ENCODE measurements around the gene PAX5. TPM values are rescaled to one million over a fixed set of nuclear protein-coding genes. Genes with fewer than 3 reads are reported as not detected.

PAX5 gene
- total RNA-seq, 1 experiment from 2014 or later = 0.39 TPM

DNA sequence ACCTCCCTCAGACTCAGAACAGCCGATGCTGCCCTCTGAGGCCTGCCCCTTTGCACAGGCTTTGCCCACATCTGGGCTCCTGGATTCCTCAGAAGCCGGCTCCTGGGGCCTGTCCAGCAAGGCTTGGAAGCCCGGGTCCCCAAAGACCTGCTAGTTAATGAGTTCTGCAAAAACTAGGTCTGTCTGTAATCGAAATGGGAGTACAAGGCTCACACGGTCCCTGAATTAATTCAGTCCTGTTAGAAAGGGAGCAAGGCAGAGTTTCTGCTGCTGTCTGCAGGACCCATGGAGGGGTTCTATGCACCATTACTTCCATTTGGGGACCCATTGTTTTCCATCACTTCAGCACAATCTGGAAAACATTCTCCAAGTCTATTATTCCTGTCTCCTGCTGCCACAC, 239.6 kb downstream of the PAX5 start:
- Histone ChIP-seq H3K9me3 (ENCODE audit: control insufficient read depth, low read depth, low read length) (no peaks in the 10 kb centered on the region), H4K91ac (ENCODE audit: insufficient read length, low read depth, low read length) (no peak overlapping the region), H3K4ac (ENCODE audit: low read depth, low read length) (no peak overlapping the region), H4K20me1 (ENCODE audit: control insufficient read depth, insufficient read depth, insufficient read length) (no peaks in the 10 kb centered on the region), H3K27ac (ENCODE audit: insufficient read length, low read depth, low read length) (no peak overlapping the region), H3K27me3 (ENCODE audit: insufficient read depth, low read length) (no peaks in the 10 kb centered on the region), H2AFZ (ENCODE audit: low read length) (no peak overlapping the region), H3K79me1 (ENCODE audit: insufficient read depth, low read depth, low read length, poor library complexity, severe bottlenecking) (no peaks in the 10 kb centered on the region), H3K79me2 (ENCODE audit: insufficient read depth, low read length) (no peaks in the 10 kb centered on the region), H2BK20ac (ENCODE audit: low read depth, low read length, poor library complexity, severe bottlenecking) (no peak overlapping the region), H2BK15ac (ENCODE audit: low read depth, low read length) (no peak overlapping the region), H3K23ac (ENCODE audit: insufficient read length, low read depth, low read length) (no peak overlapping the region), H2BK5ac (ENCODE audit: insufficient read length, low read length) (no peak overlapping the region), H3K4me2 (ENCODE audit: insufficient read depth, insufficient read length, low read length) (no peak overlapping the region), H2BK120ac (ENCODE audit: low read depth, low read length, poor library complexity, severe bottlenecking) (no peak overlapping the region), H4K5ac (ENCODE audit: insufficient read length, low read depth, low read length) (no peak overlapping the region), H4K8ac (replicated peaks; ENCODE audit: insufficient read length, low read depth, low read length) (no peak overlapping the region), H3K18ac (ENCODE audit: insufficient read length, low read depth, low read length) (no peak overlapping the region), H3K14ac (ENCODE audit: insufficient read depth, low read length) (no peak overlapping the region), H3K4me1 (ENCODE audit: insufficient read depth, low read length) (no peaks in the 10 kb centered on the region), H2AK5ac (ENCODE audit: insufficient read length, low read length) (no peak overlapping the region), H3K9ac (ENCODE audit: extremely low read depth, insufficient read length, low read length) (no peak overlapping the region), H3K56ac (ENCODE audit: insufficient read length, low read depth, low read length) (no peak overlapping the region), H2BK12ac (ENCODE audit: insufficient read length, low read depth, low read length) (no peak overlapping the region), H3K23me2 (ENCODE audit: insufficient read length, low read depth, low read length, poor library complexity, severe bottlenecking) (no peaks in the 10 kb centered on the region), H3T11ph (ENCODE audit: low read length) (no peak overlapping the region)
- Mint-ChIP-seq H3K27ac (no peak overlapping the region), H3K27me3 (ENCODE audit: low read depth) (peaks cover 8% of the 10 kb centered on the region), H3K4me1 (peaks cover 8 to 10% of the 10 kb centered on the region in 2 experiments), H3K9me3 (peaks cover 5 to 9% of the 10 kb centered on the region in 2 experiments), H3K36me3 (ENCODE audit: insufficient read depth in 1 of 3, low read depth in 3 of 3) (peaks cover 2 to 5% (median 4%) of the 10 kb centered on the region in 3 experiments; a peak in 4 of 7 replicates), H3K4me3 (no peak overlapping the region)
- WGBS (ENCODE audit: extremely low coverage, insufficient read length, low lambda C conversion rate) = no CpG with 5 or more reads among the region's 5 CpGs
- TF ChIP-seq, protein P1, sequence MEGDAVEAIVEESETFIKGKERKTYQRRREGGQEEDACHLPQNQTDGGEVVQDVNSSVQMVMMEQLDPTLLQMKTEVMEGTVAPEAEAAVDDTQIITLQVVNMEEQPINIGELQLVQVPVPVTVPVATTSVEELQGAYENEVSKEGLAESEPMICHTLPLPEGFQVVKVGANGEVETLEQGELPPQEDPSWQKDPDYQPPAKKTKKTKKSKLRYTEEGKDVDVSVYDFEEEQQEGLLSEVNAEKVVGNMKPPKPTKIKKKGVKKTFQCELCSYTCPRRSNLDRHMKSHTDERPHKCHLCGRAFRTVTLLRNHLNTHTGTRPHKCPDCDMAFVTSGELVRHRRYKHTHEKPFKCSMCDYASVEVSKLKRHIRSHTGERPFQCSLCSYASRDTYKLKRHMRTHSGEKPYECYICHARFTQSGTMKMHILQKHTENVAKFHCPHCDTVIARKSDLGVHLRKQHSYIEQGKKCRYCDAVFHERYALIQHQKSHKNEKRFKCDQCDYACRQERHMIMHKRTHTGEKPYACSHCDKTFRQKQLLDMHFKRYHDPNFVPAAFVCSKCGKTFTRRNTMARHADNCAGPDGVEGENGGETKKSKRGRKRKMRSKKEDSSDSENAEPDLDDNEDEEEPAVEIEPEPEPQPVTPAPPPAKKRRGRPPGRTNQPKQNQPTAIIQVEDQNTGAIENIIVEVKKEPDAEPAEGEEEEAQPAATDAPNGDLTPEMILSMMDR (conservative IDR thresholded peaks at IDR 0.05) = no peak
- DNase-seq = no peak
